Measurements from ENCODE around the gene DIS3L2. TPM values are rescaled to one million over a fixed set of nuclear protein-coding genes. Genes with fewer than 3 reads are reported as not detected.

The DIS3L2 gene
- total and polyA plus RNA-seq, 2 of the 4 experiments (the other 2 are of a cell fraction) = 14.7 to 19.2 TPM

- intact Hi-C loops (cut with micrococcal nuclease) = no loop called here
- no peak overlapping the region for H3K56ac ChIP-seq (ENCODE audit: extremely low read depth, insufficient read depth, low read length)
- TF ChIP-seq MXI1 (IDR thresholded peaks at IDR 0.05; ENCODE audit: borderline replicate concordance, low read depth, low read length) = no peak
- no peak overlapping the region for H3K23ac ChIP-seq (ENCODE audit: low read depth, low read length)
- dilution Hi-C loops (cut with HindIII; ENCODE audit: low sequenced_read_pairs, unreplicated experiment) = no loop called here
- H2AFZ ChIP-seq (replicated peaks; ENCODE audit: low read length, poor library complexity) = no peak overlapping the region
- no peak overlapping the region for H3K9ac ChIP-seq (ENCODE audit: low read depth, low read length)
- no peaks in the 10 kb centered on the region for H3K27me3 ChIP-seq (ENCODE audit: control insufficient read depth, insufficient read depth, low read length)
- H2BK15ac ChIP-seq (ENCODE audit: low read depth, low read length) = no peak overlapping the region
- POLR2A ChIA-PET (ENCODE audit: unreplicated experiment) = no interaction called here
- no peak overlapping the region for H2AK9ac ChIP-seq (replicated peaks; ENCODE audit: low read depth, low read length, poor library complexity)
- H3K4me2 ChIP-seq (ENCODE audit: low read depth, low read length) = no peak overlapping the region
- H4K20me1 ChIP-seq (ENCODE audit: insufficient read depth, low read length) = peaks cover 10% of the 10 kb centered on the region; the same call in 1 of the 2 replicates
- H3K79me1 ChIP-seq (ENCODE audit: low read depth in 1 of 2, low read length in 2 of 2) = peaks cover 15 to 27% of the 10 kb centered on the region in 2 experiments; a peak in 2 of 4 replicates
- DNase-seq (peak; percentile 13), ATAC-seq (ENCODE audit: low read depth) (no peak)
- no TSS peak for BruUV-seq (replicated peaks)
- H2BK5ac ChIP-seq (ENCODE audit: low read depth, low read length, poor library complexity, severe bottlenecking) = no peak overlapping the region
- H2BK20ac ChIP-seq (ENCODE audit: low read depth, low read length) = no peak overlapping the region
- CTCF ChIA-PET = no interaction called here
- no peak overlapping the region for H2AK5ac ChIP-seq (ENCODE audit: low read depth, low read length)
- no peak overlapping the region for H4K8ac ChIP-seq (ENCODE audit: low read depth in 2 of 2, low read length in 2 of 2)
- H4K5ac ChIP-seq (ENCODE audit: low read depth, low read length) = no peak overlapping the region
- no peak overlapping the region for H3K27ac ChIP-seq (ENCODE audit: insufficient read depth, low read length)
- no peak overlapping the region for H3K4ac ChIP-seq (ENCODE audit: low read depth, low read length)
- in situ Hi-C loops (cut with MboI; ENCODE audit: low sequenced_read_pairs) = no loop called here
- no peaks in the 10 kb centered on the region; the same call in 1 of the 2 replicates for H3K9me1 ChIP-seq (ENCODE audit: insufficient read depth, low read length)
- no peak overlapping the region for H4K91ac ChIP-seq (ENCODE audit: insufficient read depth, low read depth, low read length)
- H3K14ac ChIP-seq (replicated peaks; ENCODE audit: low read depth, low read length) = no peak overlapping the region
- H2BK120ac ChIP-seq (ENCODE audit: low read depth, low read length) = no peak overlapping the region
- H3K36me3 ChIP-seq (ENCODE audit: control insufficient read depth, insufficient read depth, low read length) = no peaks in the 10 kb centered on the region
- H3K18ac ChIP-seq (ENCODE audit: low read depth, low read length) = no peak overlapping the region
- no peaks in the 10 kb centered on the region for H3K9me3 ChIP-seq (ENCODE audit: control insufficient read depth, insufficient read depth, low read length)
- H3K4me3 ChIP-seq (ENCODE audit: insufficient read depth, low read depth, low read length) = no peak overlapping the region
- no peaks in the 10 kb centered on the region for H3K4me1 ChIP-seq (ENCODE audit: control insufficient read depth, insufficient read depth, low read length)
These were observed 36.5 kb downstream of the DIS3L2 start for GRCh38 chr2:231998046-231998445.
